ENCODE measurements around the gene USP6NL.

- TF ChIP-seq MEIS2 (IDR thresholded peaks at IDR 0.05; ENCODE audit: partially characterized antibody) (no peak), SRSF1 (IDR thresholded peaks at IDR 0.05; ENCODE audit: low read depth, low read length) (no peak), NR2C1 (IDR thresholded peaks at IDR 0.05) (no peak), NR2C1 (tag; IDR thresholded peaks at IDR 0.05) (no peak), ETV1 (tag; conservative IDR thresholded peaks at IDR 0.05; ENCODE audit: low read depth) (no peak), RBM14 (IDR thresholded peaks at IDR 0.05; ENCODE audit: borderline replicate concordance, insufficient read depth, low read depth, low read length) (no peak), E2F4 (CRISPR knock-in tag; IDR thresholded peaks at IDR 0.05; ENCODE audit: low read depth) (no peak), CREB1 (IDR thresholded peaks at IDR 0.05) (no peak), CREB1 (CRISPR knock-in tag; IDR thresholded peaks at IDR 0.05) (no peak)
- TF ChIP-seq, protein P1, sequence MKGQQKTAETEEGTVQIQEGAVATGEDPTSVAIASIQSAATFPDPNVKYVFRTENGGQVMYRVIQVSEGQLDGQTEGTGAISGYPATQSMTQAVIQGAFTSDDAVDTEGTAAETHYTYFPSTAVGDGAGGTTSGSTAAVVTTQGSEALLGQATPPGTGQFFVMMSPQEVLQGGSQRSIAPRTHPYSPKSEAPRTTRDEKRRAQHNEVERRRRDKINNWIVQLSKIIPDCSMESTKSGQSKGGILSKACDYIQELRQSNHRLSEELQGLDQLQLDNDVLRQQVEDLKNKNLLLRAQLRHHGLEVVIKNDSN (CRISPR knock-in tag; IDR thresholded peaks at IDR 0.05): no peak
- TF ChIP-seq, protein P2, sequence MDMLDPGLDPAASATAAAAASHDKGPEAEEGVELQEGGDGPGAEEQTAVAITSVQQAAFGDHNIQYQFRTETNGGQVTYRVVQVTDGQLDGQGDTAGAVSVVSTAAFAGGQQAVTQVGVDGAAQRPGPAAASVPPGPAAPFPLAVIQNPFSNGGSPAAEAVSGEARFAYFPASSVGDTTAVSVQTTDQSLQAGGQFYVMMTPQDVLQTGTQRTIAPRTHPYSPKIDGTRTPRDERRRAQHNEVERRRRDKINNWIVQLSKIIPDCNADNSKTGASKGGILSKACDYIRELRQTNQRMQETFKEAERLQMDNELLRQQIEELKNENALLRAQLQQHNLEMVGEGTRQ (CRISPR knock-in tag; IDR thresholded peaks at IDR 0.05): no peak
These were observed 194.5 kb downstream of the USP6NL start for GRCh38 chr10:11416974-11417373.
